HFF-Myc (cell line): ENCODE measurements around the gene PCP2.

Experiments
- DNase-seq: peaks from one replicate; pipeline ENCODE4 v3.0.0-alpha.2; 2011; ENCODE audit warnings: low read depth; ENCODE audit errors: extremely low read depth
- H3K4me3 ChIP-seq: replicated peaks from 2 replicates; pipeline ENCODE4 v1.5.1; 2011; ENCODE audit warnings: low read depth, mild to moderate bottlenecking, control low read depth, low read length
- CTCF ChIP-seq: IDR thresholded peaks from 2 replicates; pipeline ENCODE4 v1.5.1; 2012; ENCODE audit warnings: mild to moderate bottlenecking, low read depth, low read length, control low read depth; ENCODE audit errors: missing control alignments

Gene PCP2

GRCh38 chr19:7639863-7640348 is 6.4 kb upstream of the PCP2 start:
- no peak overlapping the region for H3K4me3 ChIP-seq
- no peak for DNase-seq
- TF ChIP-seq CTCF = no peak

GRCh38 chr19:7638802-7639465 is 5.4 kb upstream of the PCP2 start:
- DNase-seq = no peak
- no peak for TF ChIP-seq CTCF
- no peak overlapping the region for H3K4me3 ChIP-seq

- H3K4me3 ChIP-seq = peak overlapping the region; percentile 36
- no peak for TF ChIP-seq CTCF
- DNase-seq = no peak
Measured at GRCh38 chr19:7637374-7638256, 4.1 kb upstream of the PCP2 start.

- peak within 1 kb of the TSS; percentile 36 for H3K4me3 ChIP-seq
- TF ChIP-seq CTCF = no peak
- no peak for DNase-seq
Measured at GRCh38 chr19:7636691-7637373, 3.3 kb upstream of the PCP2 start, which contains the start of gene STXBP2. TSS of gene STXBP2 (plus strand) at chr19:7637110. CDS start at chr19:7637150, 40 bp downstream.

GRCh38 chr19:7636317-7636690 is 2.8 kb upstream of the PCP2 start:
- no peak for TF ChIP-seq CTCF
- no peak for DNase-seq
- peak overlapping the region; percentile 36; the same call in 1 of the 2 replicates for H3K4me3 ChIP-seq

- no peak overlapping the region for H3K4me3 ChIP-seq
- DNase-seq = no peak
- no peak for TF ChIP-seq CTCF
Measured at GRCh38 chr19:7635670-7636069, 2.2 kb upstream of the PCP2 start.
